Prostate gland (tissue), 2 donors: ENCODE measurements around the gene PERCC1. TPM values are rescaled to one million over a fixed set of nuclear protein-coding genes. Genes with fewer than 3 reads are reported as not detected.
A peak's percentile ranks its signal among the peaks of the same experiment; 100 is the strongest.

Experiments
- DNase-seq: peaks from one replicate; pipeline ENCODE4 v3.0.0-alpha.2; 2019; ENCODE audit warnings: low spot score
- H3K27ac ChIP-seq, 2 donors: fragments of 200-600 bp; sonication (generic); 2 replicates each; pipeline ENCODE4 v1.5.1; 2017 to 2019
- H3K27me3 ChIP-seq: fragments of 200-600 bp; sonication (generic); replicated peaks from 2 replicates; pipeline ENCODE4 v1.5.1; 2019; ENCODE audit not compliant: insufficient read depth
- H3K36me3 ChIP-seq, 2 donors: fragments of 200-600 bp; sonication (generic); 1 replicate in 1 of 2; 2 replicates in 1 of 2; pipeline versions ENCODE4 v1.5.1 to v1.8.1; 2017 to 2019
- H3K4me1 ChIP-seq: fragments of 200-600 bp; sonication (generic); replicated peaks from 2 replicates; pipeline ENCODE4 v1.5.1; 2019
- H3K4me3 ChIP-seq, 2 donors: fragments of 200-600 bp; sonication (generic); 2 replicates each; pipeline ENCODE4 v1.5.1; 2017 to 2019
- H3K9me3 ChIP-seq: fragments of 200-600 bp; sonication (generic); 2 replicates; pipeline ENCODE4 v1.5.1; 2017
- CTCF ChIP-seq, 4 experiments: fragments of 200-600 bp in 2 of 4; fragments of 450-650 bp in 2 of 4; sonication (generic) in 2 of 4; IDR thresholded peaks; 1 replicate in 3 of 4; 2 replicates in 1 of 4; pipeline ENCODE4 v1.5.1; 2016 to 2019; ENCODE audit warnings: antibody characterized with exemption in 4 of 4, mild to moderate bottlenecking in 2 of 4, moderate library complexity in 2 of 4
- POLR2A ChIP-seq: fragments of 450-650 bp; IDR thresholded peaks from one replicate; pipeline ENCODE4 v1.6.1; 2016; ENCODE audit warnings: antibody characterized with exemption, mild to moderate bottlenecking
- POLR2AphosphoS5 ChIP-seq: sonication (generic); formaldehyde crosslinking; IDR thresholded peaks from one replicate; pipeline ENCODE4 v1.6.1; 2017; ENCODE audit warnings: antibody characterized with exemption
- WGBS: methylation state at CpG from one replicate; pipeline ENCODE4 v1.1.5; 2018; 5-methylcytosine and 5-hydroxymethylcytosine counted together
- intact Hi-C: fragments of 100-400 bp; cut with DNase I; formaldehyde crosslinking; loops from one replicate; pipeline ENCODE4 v1.14.2; 2022
- total RNA-seq, 2 donors: library from RNA; depleted of rRNA; stranded (reverse); fragments of >200 nt; gene quantifications; one replicate each; pipeline ENCODE4 v1.1.0, GENCODE V29; 2016

PERCC1 gene
- total RNA-seq, 2 donors from 2014 or later, result 26.0 to 45.2 TPM

GRCh38 chr16:1471569-1472194, 40.8 kb downstream of the PERCC1 start:
- no peak overlapping the region for H3K27ac ChIP-seq
- intact Hi-C loops, result no loop called here
- no peaks in the 10 kb centered on the region for H3K27me3 ChIP-seq
- no peaks in the 10 kb centered on the region for H3K36me3 ChIP-seq
- peaks cover 7% of the 10 kb centered on the region for H3K4me1 ChIP-seq
- H3K9me3 ChIP-seq, result no peaks in the 10 kb centered on the region
- TF ChIP-seq POLR2AphosphoS5 (no peak), CTCF (IDR thresholded peaks at IDR 0.05) (no peak), POLR2A (no peak)
- WGBS, result 82% methylated on average over 26 of the region's 26 CpGs
- DNase-seq, result no peak
- no peak overlapping the region for H3K4me3 ChIP-seq

GRCh38 chr16:1472974-1473373, 42.1 kb downstream of the PERCC1 start:
- no peak overlapping the region for H3K4me3 ChIP-seq
- peaks cover 7% of the 10 kb centered on the region for H3K4me1 ChIP-seq
- WGBS, result 83% methylated on average over 3 of the region's 3 CpGs
- no peaks in the 10 kb centered on the region for H3K9me3 ChIP-seq
- no peaks in the 10 kb centered on the region for H3K36me3 ChIP-seq
- intact Hi-C loops, result no loop called here
- no peaks in the 10 kb centered on the region for H3K27me3 ChIP-seq
- no peak for TF ChIP-seq CTCF (IDR thresholded peaks at IDR 0.05)
- TF ChIP-seq POLR2A, result no peak
- TF ChIP-seq POLR2AphosphoS5, result no peak
- no peak overlapping the region for H3K27ac ChIP-seq
- DNase-seq, result no peak

GRCh38 chr16:1474082-1474795, 43.4 kb downstream of the PERCC1 start:
- WGBS, result 10% methylated on average over 39 of the region's 57 CpGs
- peaks cover 7% of the 10 kb centered on the region for H3K4me1 ChIP-seq
- DNase-seq, result no peak
- H3K27ac ChIP-seq, result peak overlapping the region in 1 of 2 donors; percentile 81
- H3K36me3 ChIP-seq, result no peaks in the 10 kb centered on the region
- no peaks in the 10 kb centered on the region for H3K27me3 ChIP-seq
- TF ChIP-seq POLR2AphosphoS5, result no peak
- no peak for TF ChIP-seq POLR2A
- no peak for TF ChIP-seq CTCF (IDR thresholded peaks at IDR 0.05)
- peak overlapping the region; percentile 90 to 99 for H3K4me3 ChIP-seq
- H3K9me3 ChIP-seq, result no peaks in the 10 kb centered on the region
- intact Hi-C loops, result no loop called here

GRCh38 chr16:1474796-1475551, 44.1 kb downstream of the PERCC1 start, which contains the start of gene CLCN7:
Gene CLCN7, minus strand, starts transcription at chr16:1475028. Its CDS starts 54 bp downstream, at chr16:1474974.
- H3K4me1 ChIP-seq, result peaks cover 7% of the 10 kb centered on the region
- no peaks in the 10 kb centered on the region for H3K27me3 ChIP-seq
- TF ChIP-seq CTCF (IDR thresholded peaks at IDR 0.05) (peak in 1 of 4 experiments; percentile 7), POLR2A (peak; percentile 78), POLR2AphosphoS5 (peak; percentile 92)
- intact Hi-C loops, result loop anchor here (5.0 kb wide), 1 partner anchor 137 kb away; the partner anchor contains the start of genes CRAMP1 and IFT140
- no peaks in the 10 kb centered on the region for H3K9me3 ChIP-seq
- H3K4me3 ChIP-seq, result peak within 1 kb of the TSS; percentile 90 to 99
- peak within 1 kb of the TSS; percentile 81 to 86 for H3K27ac ChIP-seq
- peak; percentile 90 for DNase-seq
- H3K36me3 ChIP-seq, result no peaks in the 10 kb centered on the region
- WGBS, result 3% methylated on average over 61 of the region's 99 CpGs
